Measurements from ENCODE around the gene IFFO2. TPM values are rescaled to one million over a fixed set of nuclear protein-coding genes. Genes with fewer than 3 reads are reported as not detected.

Gene IFFO2
- total RNA-seq, 1 experiment from 2014 or later = 18.7 TPM

DNA sequence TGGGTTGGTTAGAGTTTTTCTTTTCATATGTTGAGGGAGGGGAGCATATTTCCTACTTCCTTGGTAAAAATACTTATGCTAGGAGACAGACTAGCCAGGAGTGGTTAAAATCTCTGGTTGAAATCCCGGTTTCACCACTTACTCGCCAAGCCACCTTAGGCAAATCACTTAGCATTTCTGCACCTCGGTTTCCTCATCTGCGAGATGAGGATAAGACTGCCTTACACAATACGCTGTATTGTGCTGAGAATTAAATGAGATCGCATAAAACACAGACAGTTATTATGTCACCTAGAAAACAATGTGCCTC lies 1.4 kb downstream of the IFFO2 start:
- Mint-ChIP-seq H3K4me3 (ENCODE audit: unreplicated experiment) (peak overlapping the region; percentile 79), H3K27ac (ENCODE audit: unreplicated experiment) (no peak overlapping the region), H3K4me1 (ENCODE audit: low read depth, unreplicated experiment) (peaks cover 5% of the 10 kb centered on the region), H3K36me3 (ENCODE audit: insufficient read depth, unreplicated experiment) (peaks cover 5% of the 10 kb centered on the region), H3K9me3 (ENCODE audit: unreplicated experiment) (no peaks in the 10 kb centered on the region), H3K27me3 (ENCODE audit: insufficient read depth, unreplicated experiment) (no peaks in the 10 kb centered on the region)
- ChIA-PET CTCF (interaction anchor here (0.6 to 1.8 kb wide), 3 partner anchors 48 to 248 kb away, joined by 3 to 6 read pairs (median 4); partner anchors contain the start of gene ALDH4A1), POLR2A (no interaction called here)
- Histone ChIP-seq H3K9me3 (no peaks in the 10 kb centered on the region), H3K4me1 (peaks cover 20% of the 10 kb centered on the region), H3K36me3 (ENCODE audit: control insufficient read depth, insufficient read depth, low read length) (no peaks in the 10 kb centered on the region), H3K4me3 (ENCODE audit: low read depth, low read length) (peak overlapping the region; percentile 90), H3K27me3 (replicated peaks; ENCODE audit: control insufficient read depth, insufficient read depth, low read length) (no peaks in the 10 kb centered on the region)
- TF ChIP-seq CTCF (IDR thresholded peaks at IDR 0.05; ENCODE audit: insufficient read depth in 1 of 2, low read depth in 1 of 2, low read length in 1 of 2, severe bottlenecking in 1 of 2, unreplicated experiment in 1 of 2) = no peak
- TSS peak; percentile 39 for BruUV-seq (replicated peaks)
- intact Hi-C loops (cut with micrococcal nuclease; ENCODE audit: unreplicated experiment) = loop anchor here (5.0 kb wide), 1 partner anchor 53 kb away; the partner anchor contains the start of gene ALDH4A1
- no peak for DNase-seq

GRCh38 chr1:18954270-18955071 lies 2.0 kb downstream of the IFFO2 start:
- Mint-ChIP-seq H3K27me3 (ENCODE audit: insufficient read depth, unreplicated experiment) (no peaks in the 10 kb centered on the region), H3K4me3 (ENCODE audit: unreplicated experiment) (peak overlapping the region; percentile 79), H3K4me1 (ENCODE audit: low read depth, unreplicated experiment) (peaks cover 5% of the 10 kb centered on the region), H3K9me3 (ENCODE audit: unreplicated experiment) (no peaks in the 10 kb centered on the region), H3K27ac (ENCODE audit: unreplicated experiment) (no peak overlapping the region), H3K36me3 (ENCODE audit: insufficient read depth, unreplicated experiment) (peaks cover 5% of the 10 kb centered on the region)
- POLR2A ChIA-PET = no interaction called here
- BruUV-seq (replicated peaks) = no TSS peak
- H3K4me3 ChIP-seq (ENCODE audit: low read depth, low read length) = peak overlapping the region; percentile 90
- DNase-seq = no peak
- intact Hi-C loops (cut with micrococcal nuclease; ENCODE audit: unreplicated experiment) = loop anchor here (5.0 kb wide), 1 partner anchor 52 kb away; the partner anchor contains the start of gene ALDH4A1
- no peaks in the 10 kb centered on the region for H3K27me3 ChIP-seq (replicated peaks; ENCODE audit: control insufficient read depth, insufficient read depth, low read length)
- H3K4me1 ChIP-seq = peaks cover 26% of the 10 kb centered on the region
- no peaks in the 10 kb centered on the region for H3K36me3 ChIP-seq (ENCODE audit: control insufficient read depth, insufficient read depth, low read length)
- no peaks in the 10 kb centered on the region for H3K9me3 ChIP-seq
- no peak for TF ChIP-seq CTCF (IDR thresholded peaks at IDR 0.05; ENCODE audit: insufficient read depth in 1 of 2, low read depth in 1 of 2, low read length in 1 of 2, severe bottlenecking in 1 of 2, unreplicated experiment in 1 of 2)
- CTCF ChIA-PET = interaction anchor here (1.8 kb wide), 1 partner anchor 52 kb away, joined by 6 read pairs; the partner anchor contains the start of gene ALDH4A1

DNA sequence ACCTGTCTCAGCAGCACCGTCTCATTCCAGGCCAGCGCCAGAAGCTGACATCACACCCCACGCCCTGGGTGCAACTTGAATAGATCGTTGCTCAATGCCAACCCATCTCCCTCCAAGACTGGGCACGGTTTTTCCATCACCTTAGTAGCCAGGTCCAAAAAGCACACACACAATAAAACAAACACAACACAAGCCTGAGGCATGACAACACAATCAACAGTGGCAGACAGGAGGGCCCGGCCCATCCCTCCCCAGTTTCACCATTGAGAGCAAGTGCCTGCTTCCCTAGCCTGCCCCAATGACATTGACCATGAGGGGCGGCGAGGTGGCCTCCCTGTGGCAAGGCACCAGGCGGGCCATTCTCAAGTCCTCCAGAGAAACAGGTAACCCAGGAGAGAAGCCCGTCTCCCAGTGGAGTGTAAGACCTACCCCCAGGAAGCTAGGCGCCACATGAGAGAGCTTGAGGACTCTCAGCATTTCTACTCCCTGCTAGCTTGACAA lies 2.7 kb downstream of the IFFO2 start:
- no peaks in the 10 kb centered on the region for H3K27me3 ChIP-seq (replicated peaks; ENCODE audit: control insufficient read depth, insufficient read depth, low read length)
- CTCF ChIA-PET = no interaction called here
- no peak overlapping the region for H3K27ac Mint-ChIP-seq (ENCODE audit: unreplicated experiment)
- peaks cover 33% of the 10 kb centered on the region for H3K4me1 ChIP-seq
- POLR2A ChIA-PET = no interaction called here
- intact Hi-C loops (cut with micrococcal nuclease; ENCODE audit: unreplicated experiment) = no loop called here
- H3K27me3 Mint-ChIP-seq (ENCODE audit: insufficient read depth, unreplicated experiment) = no peaks in the 10 kb centered on the region
- DNase-seq = no peak
- H3K9me3 ChIP-seq = no peaks in the 10 kb centered on the region
- BruUV-seq (replicated peaks) = no TSS peak
- no peak overlapping the region for H3K4me3 ChIP-seq (ENCODE audit: low read depth, low read length)
- no peak for TF ChIP-seq CTCF (IDR thresholded peaks at IDR 0.05; ENCODE audit: insufficient read depth in 1 of 2, low read depth in 1 of 2, low read length in 1 of 2, severe bottlenecking in 1 of 2, unreplicated experiment in 1 of 2)
- peaks cover 5% of the 10 kb centered on the region for H3K36me3 Mint-ChIP-seq (ENCODE audit: insufficient read depth, unreplicated experiment)
- H3K36me3 ChIP-seq (ENCODE audit: control insufficient read depth, insufficient read depth, low read length) = no peaks in the 10 kb centered on the region
- no peaks in the 10 kb centered on the region for H3K9me3 Mint-ChIP-seq (ENCODE audit: unreplicated experiment)
- H3K4me1 Mint-ChIP-seq (ENCODE audit: low read depth, unreplicated experiment) = peaks cover 11% of the 10 kb centered on the region
- peak overlapping the region; percentile 79 for H3K4me3 Mint-ChIP-seq (ENCODE audit: unreplicated experiment)
